ENCODE results near the gene ACVR1. TPM values are rescaled to one million over a fixed set of nuclear protein-coding genes. Genes with fewer than 3 reads are reported as not detected.
A peak's percentile ranks its signal among the peaks of the same experiment; 100 is the strongest.

The ACVR1 gene
- total RNA-seq, 1 donor from 2014 or later: 29.9 TPM

DNA sequence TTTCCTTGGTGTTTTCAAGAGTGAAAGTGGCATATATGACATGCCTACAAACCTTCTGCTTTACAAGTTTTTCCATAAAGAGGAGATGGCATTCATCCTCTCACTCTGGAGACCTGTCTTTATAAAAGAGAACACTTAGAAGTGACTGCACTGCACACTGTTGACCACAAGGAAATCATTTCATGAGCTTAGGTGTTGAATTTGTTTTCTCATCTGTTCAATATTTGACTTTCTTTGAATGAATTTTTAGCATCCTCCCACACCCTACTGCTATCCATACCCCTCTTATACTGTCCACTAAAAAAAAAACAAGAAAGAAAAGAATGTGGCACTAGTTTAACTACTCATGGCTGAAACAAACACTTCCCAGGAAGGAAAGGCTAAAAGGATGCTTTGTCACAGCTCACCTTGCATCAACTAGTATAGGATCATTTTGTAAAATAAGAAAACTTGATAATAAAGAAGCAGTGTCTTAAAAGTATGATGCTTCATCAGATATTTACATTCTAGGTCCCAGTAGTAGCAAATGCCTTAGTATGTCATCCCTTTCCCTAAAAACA lies 83.0 kb downstream of the ACVR1 start:
- peaks cover 27% of the 10 kb centered on the region for H3K4me1 Mint-ChIP-seq (ENCODE audit: unreplicated experiment)
- TF ChIP-seq, protein P1, sequence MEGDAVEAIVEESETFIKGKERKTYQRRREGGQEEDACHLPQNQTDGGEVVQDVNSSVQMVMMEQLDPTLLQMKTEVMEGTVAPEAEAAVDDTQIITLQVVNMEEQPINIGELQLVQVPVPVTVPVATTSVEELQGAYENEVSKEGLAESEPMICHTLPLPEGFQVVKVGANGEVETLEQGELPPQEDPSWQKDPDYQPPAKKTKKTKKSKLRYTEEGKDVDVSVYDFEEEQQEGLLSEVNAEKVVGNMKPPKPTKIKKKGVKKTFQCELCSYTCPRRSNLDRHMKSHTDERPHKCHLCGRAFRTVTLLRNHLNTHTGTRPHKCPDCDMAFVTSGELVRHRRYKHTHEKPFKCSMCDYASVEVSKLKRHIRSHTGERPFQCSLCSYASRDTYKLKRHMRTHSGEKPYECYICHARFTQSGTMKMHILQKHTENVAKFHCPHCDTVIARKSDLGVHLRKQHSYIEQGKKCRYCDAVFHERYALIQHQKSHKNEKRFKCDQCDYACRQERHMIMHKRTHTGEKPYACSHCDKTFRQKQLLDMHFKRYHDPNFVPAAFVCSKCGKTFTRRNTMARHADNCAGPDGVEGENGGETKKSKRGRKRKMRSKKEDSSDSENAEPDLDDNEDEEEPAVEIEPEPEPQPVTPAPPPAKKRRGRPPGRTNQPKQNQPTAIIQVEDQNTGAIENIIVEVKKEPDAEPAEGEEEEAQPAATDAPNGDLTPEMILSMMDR (IDR thresholded peaks at IDR 0.05; ENCODE audit: unreplicated experiment): peak; percentile 53
- no peaks in the 10 kb centered on the region for H3K9me3 Mint-ChIP-seq (ENCODE audit: unreplicated experiment)
- no peaks in the 10 kb centered on the region for H3K36me3 Mint-ChIP-seq (ENCODE audit: low read depth, unreplicated experiment)
- no peak overlapping the region for H3K4me3 Mint-ChIP-seq (ENCODE audit: unreplicated experiment)
- H3K27ac Mint-ChIP-seq (ENCODE audit: unreplicated experiment): peak overlapping the region; percentile 10
- no peak for DNase-seq (ENCODE audit: low spot score)
- H3K27me3 Mint-ChIP-seq (ENCODE audit: unreplicated experiment): peaks cover 1% of the 10 kb centered on the region

DNA sequence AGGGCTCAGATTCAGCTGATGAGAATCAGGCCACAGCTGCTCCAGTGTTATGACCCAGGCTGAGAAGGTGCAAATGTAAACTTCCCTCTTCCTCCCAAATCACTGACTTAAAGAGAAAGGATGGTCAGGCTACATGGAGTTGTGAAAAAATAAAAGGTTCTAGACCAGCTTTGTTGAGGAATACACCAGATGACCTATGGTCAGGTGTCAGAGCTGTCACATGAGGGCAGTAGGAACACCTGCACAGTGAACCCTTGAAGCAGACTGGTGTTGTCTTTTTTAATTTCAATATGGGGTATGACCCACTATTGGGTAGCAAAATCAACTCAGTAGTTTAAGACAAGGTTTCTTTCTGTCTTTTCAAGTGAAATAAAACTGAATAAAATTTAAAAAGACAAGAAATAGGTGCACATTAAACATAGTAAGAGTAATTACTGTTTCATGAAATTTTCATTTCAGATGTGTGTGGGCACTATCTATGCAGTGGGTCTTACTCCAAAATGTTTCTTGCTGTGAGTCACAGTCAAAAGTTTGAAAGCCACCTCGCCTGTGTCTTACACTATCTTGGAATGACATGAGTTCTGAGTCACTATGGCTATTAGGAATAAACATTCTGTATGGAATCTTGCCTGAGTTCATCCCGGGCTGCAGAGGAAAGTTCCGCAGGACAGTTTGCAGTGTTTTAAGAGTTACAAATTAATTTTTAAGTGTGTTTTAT lies 83.6 kb downstream of the ACVR1 start:
- TF ChIP-seq, protein P1 (IDR thresholded peaks at IDR 0.05; ENCODE audit: unreplicated experiment): no peak
- Mint-ChIP-seq H3K4me1 (ENCODE audit: unreplicated experiment) (peaks cover 33% of the 10 kb centered on the region), H3K27ac (ENCODE audit: unreplicated experiment) (no peak overlapping the region), H3K4me3 (ENCODE audit: unreplicated experiment) (no peak overlapping the region), H3K27me3 (ENCODE audit: unreplicated experiment) (peaks cover 1% of the 10 kb centered on the region), H3K36me3 (ENCODE audit: low read depth, unreplicated experiment) (no peaks in the 10 kb centered on the region), H3K9me3 (ENCODE audit: unreplicated experiment) (no peaks in the 10 kb centered on the region)
- DNase-seq (ENCODE audit: low spot score): no peak

DNA sequence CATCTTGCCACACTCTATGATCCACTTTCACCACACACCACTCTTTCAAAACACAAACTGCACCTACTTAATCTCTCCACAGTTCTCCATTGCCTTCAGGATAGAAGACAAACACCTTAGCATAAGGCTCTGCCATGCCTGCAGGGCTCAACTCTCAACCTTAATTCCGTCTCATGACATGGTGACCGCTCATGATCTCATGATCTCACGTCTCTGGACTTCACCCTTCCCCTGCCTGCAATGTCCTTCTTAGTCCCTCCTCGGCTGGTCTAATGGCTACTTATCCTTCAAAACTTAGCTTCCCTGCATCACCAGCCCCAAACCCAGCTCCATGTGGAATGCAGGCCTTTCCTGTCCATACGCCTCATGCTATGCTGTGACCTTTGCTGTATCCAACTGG lies 85.3 kb downstream of the ACVR1 start:
- Mint-ChIP-seq H3K4me1 (ENCODE audit: unreplicated experiment) (peaks cover 48% of the 10 kb centered on the region), H3K9me3 (ENCODE audit: unreplicated experiment) (no peaks in the 10 kb centered on the region), H3K4me3 (ENCODE audit: unreplicated experiment) (no peak overlapping the region), H3K27ac (ENCODE audit: unreplicated experiment) (no peak overlapping the region), H3K27me3 (ENCODE audit: unreplicated experiment) (peaks cover 1% of the 10 kb centered on the region), H3K36me3 (ENCODE audit: low read depth, unreplicated experiment) (no peaks in the 10 kb centered on the region)
- TF ChIP-seq, protein P1 (IDR thresholded peaks at IDR 0.05; ENCODE audit: unreplicated experiment): no peak
- no peak for DNase-seq (ENCODE audit: low spot score)

DNA sequence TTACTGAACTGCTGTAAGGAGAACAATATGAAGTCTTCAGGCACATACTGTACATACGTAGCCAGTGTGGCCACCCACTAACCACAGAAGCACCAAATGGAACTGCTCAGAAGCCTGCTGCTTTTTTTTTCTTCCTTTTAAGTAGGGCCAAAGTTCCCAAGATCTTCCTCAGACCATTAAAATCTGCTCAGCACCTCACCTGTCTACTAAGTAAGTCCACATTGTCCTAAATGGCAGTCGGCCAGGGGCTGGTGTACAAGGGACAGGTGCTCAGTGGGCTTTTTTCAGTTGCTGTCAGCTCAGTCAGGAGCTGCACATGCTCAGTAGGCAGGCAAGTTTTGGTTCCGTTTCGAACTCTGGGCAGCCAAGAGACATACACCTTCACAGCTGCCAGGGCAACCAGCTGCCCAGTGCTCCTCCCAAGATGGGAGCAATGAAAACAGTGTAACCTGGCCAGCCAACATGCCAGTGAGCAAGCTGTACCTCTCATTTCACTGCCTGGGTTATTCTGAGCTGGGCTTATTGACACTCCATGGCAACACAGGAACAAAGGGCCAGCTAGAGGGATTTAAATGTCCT lies 86.1 kb downstream of the ACVR1 start:
- H3K4me3 Mint-ChIP-seq (ENCODE audit: unreplicated experiment): no peak overlapping the region
- peaks cover 50% of the 10 kb centered on the region for H3K4me1 Mint-ChIP-seq (ENCODE audit: unreplicated experiment)
- DNase-seq (ENCODE audit: low spot score): no peak
- peak overlapping the region; percentile 38 for H3K27ac Mint-ChIP-seq (ENCODE audit: unreplicated experiment)
- TF ChIP-seq, protein P1 (IDR thresholded peaks at IDR 0.05; ENCODE audit: unreplicated experiment): no peak
- no peaks in the 10 kb centered on the region for H3K9me3 Mint-ChIP-seq (ENCODE audit: unreplicated experiment)
- peaks cover 1% of the 10 kb centered on the region for H3K27me3 Mint-ChIP-seq (ENCODE audit: unreplicated experiment)
- H3K36me3 Mint-ChIP-seq (ENCODE audit: low read depth, unreplicated experiment): no peaks in the 10 kb centered on the region

DNA sequence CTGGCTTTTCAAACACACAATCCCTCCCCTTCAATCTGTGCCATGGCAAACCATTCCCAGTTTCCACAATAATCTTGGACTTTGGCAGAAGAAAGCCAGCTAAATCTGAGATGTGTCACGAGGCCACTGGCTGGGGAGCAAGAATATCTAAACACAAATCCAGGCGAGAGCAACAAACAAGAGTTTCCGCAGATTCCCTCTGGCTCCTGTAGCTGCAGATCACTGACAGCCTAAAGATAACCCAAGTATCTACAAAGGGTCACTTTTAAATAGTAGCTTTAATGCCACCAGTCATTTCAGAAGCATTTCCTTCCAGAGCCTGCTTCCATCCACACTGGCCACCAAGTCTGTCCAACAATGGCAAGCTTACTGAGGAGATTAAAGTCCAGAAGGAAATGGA lies 86.9 kb downstream of the ACVR1 start:
- peaks cover 56% of the 10 kb centered on the region for H3K4me1 Mint-ChIP-seq (ENCODE audit: unreplicated experiment)
- H3K27ac Mint-ChIP-seq (ENCODE audit: unreplicated experiment): no peak overlapping the region
- no peaks in the 10 kb centered on the region for H3K9me3 Mint-ChIP-seq (ENCODE audit: unreplicated experiment)
- no peaks in the 10 kb centered on the region for H3K36me3 Mint-ChIP-seq (ENCODE audit: low read depth, unreplicated experiment)
- H3K4me3 Mint-ChIP-seq (ENCODE audit: unreplicated experiment): no peak overlapping the region
- no peak for DNase-seq (ENCODE audit: low spot score)
- H3K27me3 Mint-ChIP-seq (ENCODE audit: unreplicated experiment): peaks cover 1% of the 10 kb centered on the region
- TF ChIP-seq, protein P1 (IDR thresholded peaks at IDR 0.05; ENCODE audit: unreplicated experiment): no peak
